ENCODE data around the gene SEC11C.
A peak's percentile ranks its signal among the peaks of the same experiment; 100 is the strongest.
"Not testable (repeated sequence)": the region's sequence is repeated elsewhere in the genome, so short reads cannot be mapped to it uniquely, and the experiment has no call there.

The SEC11C gene

DNA sequence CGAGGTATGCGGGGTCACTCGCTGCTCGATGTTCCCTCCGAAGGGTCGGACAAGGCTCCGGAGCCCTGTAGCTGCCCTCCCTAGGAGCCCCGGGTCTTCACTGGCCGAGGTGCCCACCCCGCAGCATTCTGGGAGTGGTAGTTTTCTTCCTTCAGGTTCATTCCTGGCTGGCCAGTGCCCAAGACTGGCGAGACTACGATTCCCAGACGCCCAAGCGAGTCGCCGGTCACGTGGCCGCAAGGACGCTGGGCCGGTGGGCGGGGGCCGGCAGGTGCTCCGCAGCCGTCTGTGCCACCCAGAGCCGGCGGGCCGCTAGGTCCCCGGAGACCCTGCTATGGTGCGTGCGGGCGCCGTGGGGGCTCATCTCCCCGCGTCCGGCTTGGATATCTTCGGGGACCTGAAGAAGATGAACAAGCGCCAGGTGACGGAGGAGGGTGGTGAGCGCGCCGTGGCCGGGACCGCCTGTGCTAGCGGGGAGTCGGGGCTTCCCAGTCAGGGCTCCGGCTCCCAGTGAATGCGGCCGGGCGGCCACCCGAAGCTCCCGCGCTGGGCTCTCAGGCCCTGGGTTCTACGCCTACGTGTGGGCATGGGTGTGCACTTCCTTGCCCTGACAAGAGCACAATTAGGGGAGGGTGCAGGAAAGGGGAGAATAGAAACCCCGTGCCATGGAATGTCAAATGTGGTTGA lies at the start of gene SEC11C:
Gene SEC11C (plus strand): TSS at position 270 of the 687 bp plus-strand sequence. CDS start 65 bp downstream, at position 335.
- DNase-seq (ENCODE audit: low read depth in 2 of 2) = peak; percentile 90 to 93

DNA sequence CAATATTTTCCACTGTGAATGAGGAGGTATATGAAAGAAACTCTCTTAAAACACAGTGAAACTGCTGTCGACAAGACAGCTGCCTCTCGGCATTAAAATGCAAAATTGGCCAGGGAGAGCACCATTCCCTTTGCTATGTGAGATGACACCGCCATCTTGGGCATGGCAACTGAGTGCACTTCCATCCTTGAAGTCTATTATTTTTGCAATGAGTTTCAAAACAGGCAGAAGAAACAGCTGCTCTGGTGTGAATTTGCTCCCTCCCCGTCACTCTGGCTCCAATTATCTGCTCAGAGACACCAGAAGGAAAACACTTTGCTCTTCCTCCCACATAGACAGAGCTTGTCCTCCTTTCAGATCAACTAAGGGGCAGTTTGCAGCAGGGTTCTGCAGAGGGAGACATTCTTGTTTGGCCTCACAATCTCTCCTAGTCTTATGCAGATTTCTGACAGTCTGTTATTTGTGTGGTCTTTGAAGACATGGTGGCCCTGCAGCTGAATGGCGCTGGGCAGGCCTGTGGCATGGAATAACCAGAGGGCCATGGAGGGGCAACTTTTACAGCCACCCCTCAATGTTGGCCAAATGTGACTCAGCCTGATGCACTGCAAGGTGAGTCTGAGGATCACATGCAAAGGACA lies 48.6 kb upstream of the SEC11C start:
- no peak for DNase-seq (ENCODE audit: low read depth in 2 of 2)

DNA sequence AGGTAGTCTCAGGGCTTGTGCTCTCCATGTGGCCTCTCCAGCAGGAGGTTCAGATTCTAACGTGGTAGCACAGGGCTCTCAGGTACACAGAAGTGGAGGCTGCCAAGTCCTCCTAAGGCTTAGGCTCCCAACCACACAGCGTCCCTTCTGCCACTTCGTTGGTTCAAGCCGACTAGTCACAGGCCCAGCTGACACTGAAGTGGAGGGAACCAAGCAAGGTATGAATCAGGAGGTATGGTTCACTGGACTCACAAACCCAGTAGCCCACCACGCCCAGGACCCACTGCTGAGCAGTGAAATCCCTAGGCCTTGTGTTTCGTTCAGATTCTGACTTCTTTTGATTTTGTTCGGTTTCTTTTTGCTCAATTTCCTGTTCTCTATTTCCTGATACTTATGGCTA lies 46.0 kb upstream of the SEC11C start:
- no peak for DNase-seq (ENCODE audit: low read depth in 2 of 2)

DNA sequence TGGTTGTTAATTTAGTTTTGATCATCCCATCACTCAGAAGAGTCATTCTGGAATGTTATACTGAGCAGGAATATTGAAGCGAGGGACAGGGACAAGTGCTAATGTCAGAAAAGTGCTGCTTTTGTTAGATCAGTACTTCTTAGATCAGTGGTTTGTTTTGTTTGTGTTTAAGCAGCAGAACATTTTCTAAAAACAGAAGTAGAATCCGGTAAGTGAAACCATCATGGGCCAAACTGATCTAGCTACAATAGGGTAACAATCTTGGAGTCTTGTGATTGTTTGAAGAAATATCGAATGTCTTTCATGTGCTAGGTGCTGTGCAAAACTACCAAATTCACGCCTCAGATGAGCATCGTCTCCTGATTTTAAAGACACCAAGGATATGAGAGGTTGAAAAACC lies 45.1 kb upstream of the SEC11C start:
- DNase-seq (ENCODE audit: low read depth in 2 of 2) = no peak

DNA sequence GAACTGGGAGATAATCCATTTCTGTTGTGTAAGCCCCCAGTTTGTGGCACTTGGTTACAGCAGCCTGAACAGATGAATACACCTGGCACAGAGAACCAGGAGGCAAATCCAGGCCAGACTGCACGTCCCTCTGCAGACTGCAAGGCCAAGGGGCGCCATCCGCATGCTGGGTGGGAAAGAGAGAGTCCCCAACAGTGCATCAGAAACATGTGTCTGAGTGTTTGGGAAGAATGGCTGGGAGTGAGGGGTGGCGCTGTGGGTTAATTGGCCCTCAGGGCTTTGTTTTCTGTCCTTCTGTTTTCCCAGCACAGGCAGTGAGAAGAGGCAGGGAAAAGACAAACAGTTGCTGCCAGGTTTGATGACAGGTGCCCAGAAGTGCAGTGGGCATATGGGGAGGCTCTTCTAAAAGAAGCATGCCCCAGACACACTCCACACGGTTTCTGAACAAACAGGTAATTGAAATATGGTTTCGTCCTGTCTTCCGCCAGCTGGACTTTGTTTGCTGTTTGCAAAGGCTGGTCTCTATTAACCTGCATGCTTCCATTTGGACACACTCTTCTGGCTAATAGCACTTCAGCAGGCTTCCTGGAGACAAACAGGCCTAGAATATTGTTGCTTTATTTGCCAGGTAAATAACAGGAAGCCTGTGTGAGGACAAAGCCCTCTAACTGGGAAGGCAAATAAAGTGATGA lies 43.4 kb upstream of the SEC11C start:
- no peak for DNase-seq (ENCODE audit: low read depth in 2 of 2)

DNA sequence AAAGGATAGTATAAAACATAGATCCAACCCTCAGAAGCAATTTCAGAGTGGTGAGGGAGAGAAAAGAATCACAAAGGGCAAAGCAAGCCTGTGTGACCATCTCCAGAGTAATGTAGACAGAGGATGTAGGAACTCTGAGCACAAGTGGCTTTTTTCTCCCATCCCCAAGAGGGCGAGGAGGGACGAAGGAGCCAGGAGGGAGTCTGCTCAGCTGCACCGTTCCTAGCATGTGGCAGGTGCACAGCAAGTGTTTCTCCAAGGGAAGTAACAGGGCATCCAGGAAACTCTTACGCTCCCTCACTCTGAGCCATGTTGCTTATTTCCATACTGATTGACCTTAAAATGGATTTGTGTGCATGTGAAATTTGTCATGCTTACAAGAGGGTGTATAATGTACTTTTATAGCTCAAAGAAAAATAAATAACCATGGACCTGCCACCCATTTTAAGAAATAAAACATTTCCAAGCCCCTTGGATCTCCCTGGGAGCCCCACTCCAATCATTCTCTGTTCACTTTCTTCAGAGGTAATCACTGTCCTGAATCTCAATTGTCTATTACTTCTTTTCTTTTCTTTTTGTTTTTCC lies 37.8 kb upstream of the SEC11C start:
- DNase-seq (ENCODE audit: low read depth in 2 of 2) = no peak

DNA sequence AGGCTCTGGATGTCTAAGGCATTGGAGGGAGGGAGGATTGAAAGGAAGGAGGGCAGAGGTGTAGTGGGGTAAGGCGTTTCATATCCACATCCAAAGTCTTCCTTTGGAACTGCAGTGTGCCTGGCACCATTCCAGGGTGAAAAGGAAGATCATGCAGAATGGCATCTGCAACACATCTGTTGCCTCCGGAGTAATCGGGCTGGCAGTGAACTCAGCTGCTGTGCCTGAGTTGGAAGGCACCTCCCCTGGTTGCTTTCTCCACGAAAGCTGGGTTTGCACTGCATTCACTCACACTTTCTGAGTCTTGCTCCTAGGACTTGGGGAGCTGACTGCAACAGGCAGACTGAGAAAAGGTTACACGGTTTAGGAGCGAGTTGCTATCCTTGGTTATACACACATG lies 30.3 kb upstream of the SEC11C start:
- no peak for DNase-seq (ENCODE audit: low read depth in 2 of 2)

DNA sequence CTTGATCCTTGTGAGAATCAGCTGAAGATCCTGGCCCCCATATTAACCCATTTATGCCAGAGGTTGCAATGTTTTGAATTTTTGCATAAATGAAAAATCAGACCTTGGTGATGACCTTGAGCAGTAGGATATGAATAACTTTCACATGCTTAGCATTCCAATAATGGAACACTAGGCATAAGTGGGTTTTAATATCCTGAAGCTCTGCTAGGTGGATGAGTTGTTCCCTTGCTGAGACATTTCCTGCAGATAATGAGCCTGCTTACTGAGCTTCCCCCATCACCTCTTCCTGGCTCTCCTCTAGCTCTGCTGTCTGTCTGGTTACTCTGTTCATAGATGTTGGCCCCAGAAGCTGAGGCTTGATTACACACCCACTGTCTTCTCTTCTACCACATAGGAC lies 25.5 kb upstream of the SEC11C start:
- no peak for DNase-seq (ENCODE audit: low read depth in 2 of 2)

DNA sequence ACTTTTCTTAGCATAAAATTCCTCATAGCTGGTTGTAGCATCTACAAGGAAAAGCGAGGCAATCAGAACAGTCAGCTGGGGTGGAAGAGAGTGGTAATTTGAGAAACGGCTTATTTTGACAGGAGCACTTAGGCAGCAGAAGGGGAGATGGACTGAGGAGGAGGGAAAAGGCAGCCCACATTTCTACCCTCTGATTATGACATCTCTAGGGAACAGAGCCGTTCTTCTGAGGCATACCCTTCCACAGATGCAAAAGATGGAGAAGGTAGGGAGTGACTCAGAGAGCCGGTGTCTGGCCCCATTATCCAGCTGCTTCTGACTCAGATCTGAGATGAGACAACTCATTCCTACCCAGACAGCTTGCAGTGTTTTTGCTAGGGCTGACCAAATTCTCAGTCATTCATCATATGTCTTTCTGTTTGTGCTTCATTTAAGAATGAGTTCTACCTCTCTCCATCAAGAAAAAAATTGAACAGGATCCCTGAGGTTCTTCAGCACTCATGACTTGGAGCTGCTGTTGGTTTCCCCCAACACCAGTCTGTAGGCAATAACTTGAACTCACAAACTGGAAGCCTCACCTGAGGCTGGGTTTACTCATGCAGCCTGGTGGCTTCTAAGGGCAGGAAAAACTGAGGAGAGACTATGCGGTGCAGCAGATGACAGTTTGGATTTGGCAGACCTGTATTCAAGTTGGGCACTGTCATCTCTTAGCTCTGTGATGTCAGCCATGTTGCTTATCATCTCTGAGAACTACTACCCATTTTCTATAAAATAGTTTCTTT lies 15.9 kb upstream of the SEC11C start:
- no peak for DNase-seq (ENCODE audit: low read depth in 2 of 2)

DNA sequence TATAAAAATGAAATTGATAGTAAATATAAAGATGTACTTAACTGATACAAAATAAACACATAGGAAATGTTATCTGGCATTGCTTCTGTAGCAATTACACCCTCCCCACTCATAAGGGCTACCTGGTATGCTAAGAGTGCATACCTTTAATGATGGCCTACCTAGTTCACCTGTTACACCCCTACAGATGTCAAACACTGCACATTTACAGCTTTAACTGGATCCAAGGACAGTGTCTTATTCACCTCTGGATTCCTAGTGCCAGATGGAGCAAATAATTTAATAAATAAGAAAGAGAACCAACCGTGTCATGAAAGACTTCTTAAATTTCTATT lies 15.3 kb upstream of the SEC11C start:
- no peak for DNase-seq (ENCODE audit: low read depth in 2 of 2)

DNA sequence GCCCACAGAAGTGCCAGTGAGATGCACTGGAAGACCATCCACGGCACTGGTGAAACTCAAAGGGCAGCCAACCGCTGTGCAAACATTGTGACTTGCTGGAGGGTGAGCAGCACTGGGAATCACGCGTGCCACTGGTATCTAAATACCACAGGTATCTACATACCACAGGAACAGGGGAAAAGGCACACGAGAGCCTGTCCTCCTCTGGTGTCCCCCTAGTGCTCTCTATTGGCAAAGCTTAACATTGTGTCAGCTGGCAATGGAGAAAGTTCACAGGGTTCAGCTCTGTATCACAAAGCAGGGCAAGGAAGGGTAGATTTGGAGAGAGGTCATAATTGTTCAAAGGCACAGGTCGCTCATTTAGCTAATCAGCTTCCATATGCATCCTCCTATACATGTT lies 12.6 kb upstream of the SEC11C start:
- no peak for DNase-seq (ENCODE audit: low read depth in 2 of 2)

DNA sequence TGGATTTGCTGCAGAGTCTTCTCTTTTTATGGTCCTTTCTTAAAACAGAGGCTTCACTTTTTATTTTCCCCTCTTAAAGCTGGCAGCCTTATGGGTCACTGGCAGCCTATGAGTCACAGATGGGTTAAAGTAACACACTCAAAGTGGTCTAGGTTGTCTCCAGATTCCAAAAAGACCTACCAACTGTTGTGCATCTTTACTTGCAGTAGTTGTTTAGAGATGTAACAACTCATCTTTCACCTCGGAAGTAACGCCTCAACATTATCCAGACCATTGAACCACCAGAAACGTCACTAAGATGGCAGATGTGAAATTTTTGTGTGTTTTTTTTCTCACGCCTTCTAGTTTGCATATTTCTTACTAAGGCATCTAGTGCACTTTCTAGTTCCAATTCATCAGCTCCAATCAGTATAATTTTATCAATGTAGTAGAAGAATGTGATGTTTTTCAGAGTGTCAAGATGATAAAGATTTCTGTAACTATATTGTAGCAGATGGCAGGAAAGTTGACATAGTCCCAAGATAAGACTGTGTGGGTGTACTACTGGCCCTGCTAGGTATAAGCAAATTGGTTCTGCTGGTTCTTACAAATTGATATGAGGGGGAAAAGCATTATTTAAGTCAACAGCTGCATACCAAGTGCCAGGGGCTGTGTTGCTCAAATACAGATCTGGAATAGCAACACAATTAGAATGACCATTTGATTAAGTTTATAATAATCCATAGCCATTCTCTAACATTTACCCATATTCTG lies 9.6 kb upstream of the SEC11C start:
- no peak for DNase-seq (ENCODE audit: low read depth in 2 of 2)

DNA sequence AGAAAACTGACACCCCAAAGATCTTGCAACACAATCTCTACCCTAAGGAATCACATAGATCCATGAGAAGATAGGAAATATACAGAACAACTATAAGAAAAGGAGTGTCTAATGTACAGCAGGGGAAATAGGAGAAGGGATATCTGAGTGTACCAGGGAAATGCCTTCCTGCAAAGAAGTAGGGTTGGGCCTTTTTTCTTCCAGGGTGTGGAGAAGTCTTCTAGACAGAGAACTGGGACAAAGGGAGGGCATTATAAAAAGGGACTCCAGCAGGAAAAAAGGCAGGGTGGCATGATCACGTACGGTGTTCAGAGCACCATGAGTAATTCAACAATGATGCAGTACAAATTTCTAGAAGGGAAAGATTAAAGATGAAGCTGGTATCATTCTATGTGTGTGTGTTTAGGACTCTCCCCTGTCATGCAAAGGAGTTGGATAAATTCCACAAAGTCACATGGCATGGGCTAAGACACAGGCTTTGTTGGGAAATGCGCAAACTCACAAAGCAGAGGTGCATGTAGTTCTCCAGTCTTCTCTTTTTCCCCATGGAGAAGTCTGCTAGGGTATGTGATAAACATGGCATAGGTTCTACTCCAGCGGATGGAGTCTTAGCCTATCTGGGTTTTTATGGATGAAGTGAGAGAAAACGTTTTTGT lies 6.7 kb upstream of the SEC11C start:
- DNase-seq (ENCODE audit: low read depth in 2 of 2) = no peak

DNA sequence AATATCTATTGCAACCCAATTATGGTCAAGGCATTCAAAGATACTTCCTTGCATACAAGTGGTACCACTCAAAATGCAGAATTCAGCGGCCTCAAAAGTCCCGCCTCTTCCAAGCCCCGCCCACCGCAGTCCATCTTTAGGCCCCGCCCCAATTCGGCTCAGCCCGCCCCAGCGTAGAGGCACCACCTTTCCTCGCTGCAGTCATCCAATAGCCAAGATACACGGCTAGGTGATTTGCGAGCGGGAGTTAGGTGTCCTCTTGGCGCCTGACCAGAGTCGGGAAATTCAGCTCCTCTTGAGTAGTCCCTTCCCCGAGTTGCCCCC lies 431 bp upstream of the SEC11C start:
- peak; percentile 81 to 87 for DNase-seq (ENCODE audit: low read depth in 2 of 2)

DNA sequence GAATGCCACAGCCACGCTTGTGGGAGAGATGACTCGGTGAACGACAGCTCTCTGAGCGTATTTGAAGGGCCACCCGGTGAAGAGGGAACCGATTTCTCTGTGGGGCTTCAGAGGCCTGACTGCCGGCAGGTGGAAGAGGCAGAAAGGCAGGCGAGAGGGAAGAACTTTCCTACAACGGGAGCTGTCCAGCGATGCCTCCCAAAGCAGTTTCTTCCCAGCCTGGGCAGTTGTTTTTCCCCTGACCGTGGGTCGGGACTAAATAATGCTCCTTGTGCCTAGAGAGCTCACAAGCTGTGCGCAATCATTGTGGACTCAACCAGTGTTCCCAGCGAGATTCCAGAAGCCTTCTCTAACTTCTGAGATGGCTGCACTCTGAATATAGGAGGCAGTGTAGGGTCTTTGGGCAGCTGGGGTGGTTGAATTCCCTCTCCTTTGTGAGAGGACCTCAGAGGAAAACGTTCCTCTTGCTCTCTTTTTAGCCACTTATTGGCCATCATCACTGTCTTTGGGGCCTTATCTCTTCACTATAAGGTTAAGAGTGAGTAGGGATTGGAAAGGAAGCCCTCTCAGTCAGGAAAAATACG lies 710 bp downstream of the SEC11C start:
- no peak for DNase-seq (ENCODE audit: low read depth in 2 of 2)

DNA sequence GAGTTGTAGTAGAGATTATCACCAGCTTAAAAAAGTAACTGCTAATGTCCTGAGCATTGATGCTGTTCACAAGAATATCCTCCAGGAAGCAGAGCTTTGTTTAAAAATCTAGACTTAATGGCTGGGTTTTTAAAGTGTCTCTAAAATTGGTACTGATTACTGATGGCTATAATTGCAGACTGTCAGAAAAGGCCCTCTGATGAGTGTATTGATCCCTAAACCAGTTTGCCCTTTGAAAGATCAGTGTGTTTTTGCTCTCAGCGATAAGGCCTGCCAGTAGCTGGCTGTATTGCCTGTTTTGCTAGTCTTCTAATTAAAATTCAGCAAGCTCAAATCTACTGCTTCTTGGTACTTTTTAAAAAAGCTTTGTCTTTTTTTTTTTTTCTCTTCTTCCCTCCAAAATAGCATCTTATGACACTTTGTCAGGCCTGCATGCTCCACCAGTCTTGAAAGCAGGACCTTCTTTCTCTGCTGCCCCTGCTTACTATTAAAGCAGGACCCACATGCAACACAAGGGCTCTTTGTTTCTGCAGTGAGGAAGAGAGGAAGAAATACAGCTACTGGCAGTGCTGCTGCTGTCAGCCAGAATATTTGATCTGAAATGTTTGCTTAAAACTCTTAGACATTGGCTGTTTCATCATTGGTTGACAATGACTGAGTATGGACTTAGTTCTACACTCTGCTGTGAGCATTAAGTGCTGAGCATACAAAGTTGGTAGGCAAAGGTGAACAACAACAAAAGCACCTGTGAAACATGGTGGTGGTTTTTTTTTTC lies 1.8 kb downstream of the SEC11C start:
- no peak for DNase-seq (ENCODE audit: low read depth in 2 of 2)

DNA sequence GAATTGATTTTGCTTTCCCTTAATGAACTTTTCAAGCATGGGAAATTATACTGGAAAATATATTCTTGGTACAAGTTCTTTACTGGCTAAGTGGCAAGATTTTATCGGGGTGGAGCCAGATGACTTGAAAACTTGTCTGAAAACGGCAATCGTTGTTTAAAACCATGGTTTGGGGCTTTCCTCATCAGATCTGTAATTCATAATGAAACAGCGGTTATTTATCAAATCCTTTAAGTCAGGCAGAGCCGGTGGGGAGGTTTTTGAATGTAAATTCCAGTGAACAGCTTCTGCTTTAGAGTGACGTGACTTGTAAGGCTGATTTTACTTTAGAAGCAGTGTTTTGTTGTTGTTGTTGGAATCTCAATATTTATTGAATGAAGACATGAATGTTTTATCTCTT lies 2.6 kb downstream of the SEC11C start:
- DNase-seq (ENCODE audit: low read depth in 2 of 2) = no peak

DNA sequence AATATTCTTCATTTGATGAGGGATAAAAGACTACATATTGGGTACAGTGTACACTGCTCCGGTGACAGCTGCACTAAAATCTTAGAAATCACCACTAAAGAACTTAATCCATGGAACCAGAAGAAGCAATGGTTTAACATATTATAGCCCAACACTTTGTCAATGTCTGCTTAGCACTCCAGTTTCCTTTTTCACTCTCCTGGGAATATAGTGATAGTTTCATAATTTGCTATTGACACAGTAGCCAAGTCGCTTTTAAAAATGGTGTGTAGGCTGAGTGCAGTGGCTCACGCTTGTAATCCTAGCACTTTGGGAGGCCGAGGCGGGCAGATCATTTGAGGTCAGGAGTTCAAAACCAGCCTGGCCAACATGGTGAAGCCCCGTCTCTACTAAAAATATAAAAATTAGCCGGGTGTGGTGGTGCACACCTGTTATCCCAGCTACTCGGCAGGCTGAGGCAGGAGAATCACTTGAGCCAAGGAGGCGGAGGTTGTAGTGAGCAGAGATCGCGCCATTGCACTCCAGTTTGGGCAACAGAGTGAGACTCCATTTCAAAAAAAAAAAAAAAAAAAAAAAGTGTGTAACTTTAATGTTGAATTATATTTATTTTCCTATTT lies 3.2 kb downstream of the SEC11C start:
- not testable (repeated sequence) for DNase-seq (ENCODE audit: low read depth in 2 of 2)

DNA sequence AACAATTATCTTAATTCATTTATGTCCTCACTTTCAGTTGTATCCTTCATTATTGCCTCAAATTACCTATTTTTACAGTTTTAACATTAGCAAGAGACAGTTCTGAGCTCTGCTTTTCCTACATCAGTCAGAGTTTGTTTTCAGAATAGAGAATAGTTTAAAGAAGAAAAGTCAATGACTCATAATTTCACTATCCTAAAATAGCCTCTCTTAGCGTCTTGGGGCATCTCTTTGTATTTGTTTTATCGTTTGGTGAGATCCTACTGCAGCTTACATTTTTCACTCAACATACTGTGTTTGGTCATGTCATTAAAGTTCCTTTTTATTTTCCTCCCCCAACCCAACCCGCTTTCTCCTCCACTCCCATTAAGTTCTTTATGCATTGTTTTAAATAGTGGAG lies 3.8 kb downstream of the SEC11C start:
- no peak for DNase-seq (ENCODE audit: low read depth in 2 of 2)

All from stimulated activated CD4-positive, alpha-beta T cell treated with anti-CD3 and anti-CD28 coated beads, Interleukin-12 subunit alpha, Interleukin-12 subunit beta, amount 100 ng/mL, for 24 hours (primary cell).